Fibroblast of skin of left quadriceps (primary cell): ENCODE results near the gene EOGT.

Experiments used
- DNase-seq, 2 experiments: peaks; one replicate each; pipeline ENCODE4 v3.0.0-alpha.2; 2013; ENCODE audit warnings: low read depth in 2 of 2

Gene EOGT

GRCh38 chr3:69009559-69010410 lies 3.7 kb downstream of the EOGT start:
- peak; percentile 63 to 69 for DNase-seq

GRCh38 chr3:69008980-69009379 lies 4.5 kb downstream of the EOGT start:
- no peak for DNase-seq

- DNase-seq: no peak
Measured at GRCh38 chr3:69005791-69006482, 7.5 kb downstream of the EOGT start.

GRCh38 chr3:69005071-69005790 lies 8.3 kb downstream of the EOGT start:
- DNase-seq: no peak

- DNase-seq: no peak
Measured at GRCh38 chr3:69004138-69004537, 9.3 kb downstream of the EOGT start.

GRCh38 chr3:68999605-69000004 lies 13.9 kb downstream of the EOGT start:
- DNase-seq: no peak

GRCh38 chr3:68999158-68999557 lies 14.3 kb downstream of the EOGT start:
- no peak for DNase-seq

- DNase-seq: no peak
Measured at GRCh38 chr3:68997887-68998286, 15.6 kb downstream of the EOGT start.

GRCh38 chr3:68996356-68996995 lies 17.0 kb downstream of the EOGT start:
- no peak for DNase-seq

- peak; percentile 50 to 51 for DNase-seq
Measured at GRCh38 chr3:68988740-68989139, 24.7 kb downstream of the EOGT start.

- DNase-seq: no peak
Measured at GRCh38 chr3:68987322-68987721, 26.2 kb downstream of the EOGT start.

- no peak for DNase-seq
Measured at GRCh38 chr3:68986496-68987208, 26.8 kb downstream of the EOGT start.

GRCh38 chr3:68985146-68985790 lies 28.2 kb downstream of the EOGT start:
- DNase-seq: no peak

- no peak for DNase-seq
Measured at GRCh38 chr3:68984011-68984530, 29.4 kb downstream of the EOGT start.

GRCh38 chr3:68977486-68978167 lies 35.9 kb downstream of the EOGT start:
- no peak for DNase-seq

GRCh38 chr3:68974711-68975110 lies 38.8 kb downstream of the EOGT start:
- no peak for DNase-seq

- no peak for DNase-seq
Measured at GRCh38 chr3:68973639-68974038, 39.8 kb downstream of the EOGT start.

- DNase-seq: peak; percentile 26 to 28
Measured at GRCh38 chr3:68972358-68972979, 41.0 kb downstream of the EOGT start.

GRCh38 chr3:68964694-68965093 lies 48.8 kb downstream of the EOGT start:
- no peak for DNase-seq

- no peak for DNase-seq
Measured at GRCh38 chr3:68963891-68964290, 49.6 kb downstream of the EOGT start.
